Stimulated activated CD8-positive, alpha-beta memory T cell treated with anti-CD3 and anti-CD28 coated beads, Interleukin-4, amount 100 ng/mL, for 4 hours (primary cell): ENCODE results near the gene SARM1.

Experiments used
- DNase-seq, 2 donors: peaks; one replicate each; pipeline ENCODE4 v3.0.0-alpha.2; 2020; ENCODE audit warnings: low read depth in 2 of 2, low spot score in 1 of 2

Gene SARM1

GRCh38 chr17:28367641-28368305 is 3.7 kb upstream of the SARM1 start:
- no peak for DNase-seq

GRCh38 chr17:28368306-28368831 is 3.1 kb upstream of the SARM1 start:
- no peak for DNase-seq

DNA sequence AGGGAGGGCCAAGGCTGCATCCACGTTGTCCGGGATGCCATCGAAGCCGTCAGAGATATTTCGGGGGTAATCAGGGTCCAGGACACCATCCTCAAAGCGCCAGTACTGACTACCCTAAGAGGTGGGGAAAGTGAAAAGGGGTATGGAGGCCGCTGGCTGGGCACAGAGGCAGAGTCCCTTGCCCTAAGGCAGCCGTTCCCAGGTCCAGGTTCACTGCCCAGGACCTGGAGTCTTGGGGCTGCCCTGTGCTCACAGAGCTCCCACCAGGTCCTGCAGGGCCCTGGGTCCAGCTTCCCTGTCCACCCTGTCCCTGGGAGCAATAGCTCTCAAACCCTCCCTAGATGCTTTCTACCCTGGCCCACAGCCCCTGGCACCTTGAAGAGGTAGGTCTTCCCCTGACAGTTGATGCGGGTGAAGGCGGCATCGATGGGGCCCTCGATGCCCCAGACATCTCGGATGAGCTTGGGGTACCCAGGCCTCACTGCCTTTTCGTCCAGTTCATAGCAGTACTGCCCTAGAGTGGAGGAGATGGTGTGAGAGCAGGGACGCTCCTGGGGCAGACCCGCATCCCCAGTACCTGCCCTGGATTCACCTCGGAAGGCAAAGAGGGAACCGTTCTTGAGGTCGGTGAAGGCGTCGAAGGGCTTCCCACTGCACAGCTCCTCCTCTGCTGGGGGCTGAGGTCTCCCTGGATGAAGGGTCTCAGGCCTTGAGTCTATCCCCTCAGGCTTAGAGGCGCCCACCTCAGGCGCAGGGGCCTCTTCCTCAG is 2.4 kb upstream of the SARM1 start:
- DNase-seq: no peak

DNA sequence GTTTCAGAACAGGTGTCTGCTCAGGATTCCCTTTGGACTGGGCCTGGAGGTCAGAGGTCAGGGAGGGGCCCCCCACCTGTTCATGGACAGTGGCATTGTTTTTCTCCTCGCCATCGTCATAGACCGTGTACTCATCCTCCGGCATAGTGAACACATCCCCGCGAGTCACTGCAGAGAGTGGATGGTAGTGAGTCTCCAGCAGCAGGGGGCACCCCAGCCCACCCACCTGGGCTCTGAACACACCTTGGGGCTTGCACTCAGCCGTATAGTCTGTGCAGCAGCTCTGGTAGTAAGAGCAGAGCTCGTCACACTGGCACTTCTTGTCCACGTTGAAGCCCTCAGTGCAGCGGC is 1.8 kb upstream of the SARM1 start:
- DNase-seq: no peak

- no peak for DNase-seq
These were observed 1.3 kb upstream of the SARM1 start, which contains the start of gene VTN for GRCh38 chr17:28370035-28370743. Gene VTN, minus strand, starts transcription at chr17:28370307. Its CDS starts 104 bp downstream, at chr17:28370203.

DNA sequence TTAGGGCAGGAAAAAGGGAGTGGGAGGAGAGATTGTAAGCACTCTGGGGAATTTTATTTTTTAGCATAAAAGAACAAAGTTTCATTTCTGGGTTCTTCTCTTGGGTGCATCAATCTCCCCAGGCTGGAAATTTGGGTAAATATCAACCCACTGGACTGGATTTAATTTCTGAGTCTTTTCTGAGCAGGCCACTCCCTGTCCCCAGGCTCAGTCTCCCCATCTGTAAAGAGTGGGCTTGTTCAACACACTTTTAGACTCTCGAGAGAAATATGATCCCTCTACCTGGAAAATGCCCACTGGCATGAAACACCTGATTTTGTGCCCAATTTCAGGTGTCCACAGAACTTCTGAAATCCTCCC is 770 bp upstream of the SARM1 start:
- DNase-seq: no peak

GRCh38 chr17:28372203-28372944 is 880 bp downstream of the SARM1 start:
- DNase-seq: no peak

GRCh38 chr17:28372945-28373274 is 1.4 kb downstream of the SARM1 start:
- DNase-seq: no peak

DNA sequence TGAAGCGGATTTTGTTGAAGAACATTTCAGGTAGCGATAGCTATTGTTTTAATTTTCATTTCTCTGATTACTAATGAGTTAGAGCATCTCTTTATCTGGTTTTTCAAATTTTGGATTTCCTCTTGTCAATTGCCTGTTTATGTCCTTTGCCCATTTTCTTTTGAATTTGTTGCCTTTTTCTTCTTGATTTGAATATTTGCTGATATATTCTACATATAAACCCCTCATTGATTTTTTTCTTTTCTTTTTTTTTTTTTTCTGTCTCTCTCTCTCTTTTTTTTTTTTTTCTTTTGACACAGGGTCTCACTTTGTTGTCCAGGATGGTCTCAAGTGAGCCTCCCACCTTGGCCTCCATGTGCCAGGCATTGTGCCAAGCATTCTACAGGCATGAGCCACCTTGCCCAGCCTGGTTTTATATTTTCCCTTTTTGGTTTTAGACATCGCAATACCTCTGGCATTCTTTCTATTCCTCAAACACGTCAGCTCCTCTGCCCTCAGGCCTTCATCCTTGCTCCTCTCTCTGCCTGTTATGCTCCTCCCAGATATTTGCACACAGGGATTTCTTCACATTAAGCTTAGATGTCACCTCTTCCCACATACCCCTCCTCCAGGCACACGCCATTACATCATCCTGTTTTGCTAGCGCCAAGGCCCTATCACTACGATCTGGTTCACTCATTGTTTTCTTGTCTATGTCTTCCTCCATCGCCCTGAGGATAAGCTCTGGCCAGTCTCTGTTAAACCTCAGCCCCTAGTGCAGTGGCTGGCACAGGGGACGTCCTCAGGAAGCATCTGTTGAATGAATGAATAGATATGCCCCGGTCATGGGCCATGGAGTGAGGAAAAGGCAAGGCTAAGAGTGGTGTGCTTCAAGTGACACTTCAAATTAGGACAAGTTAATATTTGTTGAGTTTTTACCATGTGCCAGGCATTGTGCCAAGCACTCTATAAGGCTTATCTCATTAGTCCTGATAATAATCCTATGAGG is 8.6 kb downstream of the SARM1 start:
- no peak for DNase-seq

DNA sequence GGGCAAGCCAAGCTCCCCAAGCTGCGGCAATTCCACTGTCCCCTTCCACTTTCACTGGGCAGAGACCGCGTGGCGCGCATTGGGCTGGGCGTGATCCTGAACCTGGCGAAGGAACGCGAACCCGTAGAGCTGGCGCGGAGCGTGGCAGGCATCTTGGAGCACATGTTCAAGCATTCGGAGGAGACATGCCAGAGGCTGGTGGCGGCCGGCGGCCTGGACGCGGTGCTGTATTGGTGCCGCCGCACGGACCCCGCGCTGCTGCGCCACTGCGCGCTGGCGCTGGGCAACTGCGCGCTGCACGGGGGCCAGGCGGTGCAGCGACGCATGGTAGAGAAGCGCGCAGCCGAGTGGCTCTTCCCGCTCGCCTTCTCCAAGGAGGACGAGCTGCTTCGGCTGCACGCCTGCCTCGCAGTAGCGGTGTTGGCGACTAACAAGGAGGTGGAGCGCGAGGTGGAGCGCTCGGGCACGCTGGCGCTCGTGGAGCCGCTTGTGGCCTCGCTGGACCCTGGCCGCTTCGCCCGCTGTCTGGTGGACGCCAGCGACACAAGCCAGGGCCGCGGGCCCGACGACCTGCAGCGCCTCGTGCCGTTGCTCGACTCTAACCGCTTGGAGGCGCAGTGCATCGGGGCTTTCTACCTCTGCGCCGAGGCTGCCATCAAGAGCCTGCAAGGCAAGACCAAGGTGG is 9.8 kb downstream of the SARM1 start:
- DNase-seq: no peak

DNA sequence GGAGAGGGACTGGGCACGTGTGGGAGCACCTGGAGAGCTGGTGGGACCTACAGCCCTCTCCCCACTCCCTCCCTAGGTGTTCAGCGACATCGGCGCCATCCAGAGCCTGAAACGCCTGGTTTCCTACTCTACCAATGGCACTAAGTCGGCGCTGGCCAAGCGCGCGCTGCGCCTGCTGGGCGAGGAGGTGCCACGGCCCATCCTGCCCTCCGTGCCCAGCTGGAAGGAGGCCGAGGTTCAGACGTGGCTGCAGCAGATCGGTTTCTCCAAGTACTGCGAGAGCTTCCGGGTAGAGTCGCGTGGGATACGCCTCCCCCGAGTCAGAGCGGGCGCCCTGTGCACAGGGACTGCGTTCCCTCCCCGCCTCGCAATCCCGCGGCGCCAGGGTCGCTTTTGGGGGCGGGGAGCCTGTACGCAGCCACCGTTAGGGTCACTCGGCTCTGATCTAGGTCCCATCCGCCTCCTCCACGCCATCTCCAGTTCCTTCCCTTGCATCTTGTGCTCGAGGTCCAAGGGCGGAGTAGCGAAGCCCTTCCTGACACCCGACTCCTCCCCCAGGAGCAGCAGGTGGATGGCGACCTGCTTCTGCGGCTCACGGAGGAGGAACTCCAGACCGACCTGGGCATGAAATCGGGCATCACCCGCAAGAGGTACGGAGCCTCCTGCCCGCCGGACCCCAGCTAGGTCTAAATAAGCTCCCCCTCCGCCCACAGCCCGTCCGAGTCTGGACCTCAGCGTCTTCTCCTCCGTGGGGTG is 13.0 kb downstream of the SARM1 start:
- DNase-seq: peak; percentile 28 to 29

GRCh38 chr17:28385037-28385400 is 13.5 kb downstream of the SARM1 start:
- no peak for DNase-seq

DNA sequence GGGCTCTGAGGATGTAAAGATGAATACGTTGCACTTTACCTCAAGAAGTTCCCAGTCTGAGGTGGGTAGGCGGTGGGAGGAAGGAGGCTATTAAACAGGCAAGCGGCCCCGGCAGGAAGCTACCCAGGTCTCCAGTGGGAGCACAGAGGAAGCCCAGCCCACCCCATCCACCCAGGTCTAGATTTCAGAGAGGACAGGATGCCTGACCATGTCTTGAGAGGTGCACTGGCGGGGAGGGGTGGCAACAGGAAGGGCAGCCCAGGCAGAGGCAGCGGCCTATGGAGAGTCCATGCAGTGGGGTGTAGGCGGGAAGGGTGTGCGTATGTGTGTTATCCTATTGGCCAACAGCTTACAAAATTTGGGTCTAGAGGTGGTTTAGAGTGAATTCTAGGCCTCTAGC is 13.9 kb downstream of the SARM1 start:
- no peak for DNase-seq

DNA sequence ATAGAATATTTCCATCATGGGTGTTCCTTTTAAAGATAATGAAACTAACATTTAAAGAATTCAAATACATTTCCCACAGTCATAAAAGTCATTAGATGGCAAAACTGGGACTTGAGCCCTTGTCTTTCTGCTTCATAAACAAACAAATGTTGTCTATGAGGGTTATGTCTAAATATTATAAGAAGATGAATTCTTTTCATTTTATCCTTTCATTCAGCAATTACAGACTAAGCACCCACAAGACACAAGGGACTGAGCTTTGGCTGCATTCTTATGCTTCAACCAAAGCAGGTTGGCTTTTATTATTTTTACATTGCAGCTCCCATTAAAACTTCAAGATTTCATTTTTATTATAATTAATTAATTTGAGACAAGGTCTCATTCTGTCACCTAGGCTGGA is 14.9 kb downstream of the SARM1 start:
- DNase-seq: no peak

DNA sequence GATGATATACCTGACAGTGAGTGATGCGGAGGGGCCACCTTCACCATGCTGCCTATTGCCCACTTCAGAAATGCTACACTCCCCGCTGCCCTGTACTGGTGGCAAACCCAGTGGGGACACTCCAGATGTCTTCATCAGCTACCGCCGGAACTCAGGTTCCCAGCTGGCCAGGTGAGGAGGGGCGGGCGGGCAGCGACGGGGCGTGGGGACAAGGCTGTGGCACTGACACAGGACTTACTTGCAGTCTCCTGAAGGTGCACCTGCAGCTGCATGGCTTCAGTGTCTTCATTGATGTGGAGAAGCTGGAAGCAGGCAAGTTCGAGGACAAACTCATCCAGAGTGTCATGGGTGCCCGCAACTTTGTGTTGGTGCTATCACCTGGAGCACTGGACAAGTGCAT is 16.6 kb downstream of the SARM1 start:
- DNase-seq: no peak

- no peak for DNase-seq
These were observed 18.6 kb downstream of the SARM1 start for GRCh38 chr17:28390141-28390540.

DNA sequence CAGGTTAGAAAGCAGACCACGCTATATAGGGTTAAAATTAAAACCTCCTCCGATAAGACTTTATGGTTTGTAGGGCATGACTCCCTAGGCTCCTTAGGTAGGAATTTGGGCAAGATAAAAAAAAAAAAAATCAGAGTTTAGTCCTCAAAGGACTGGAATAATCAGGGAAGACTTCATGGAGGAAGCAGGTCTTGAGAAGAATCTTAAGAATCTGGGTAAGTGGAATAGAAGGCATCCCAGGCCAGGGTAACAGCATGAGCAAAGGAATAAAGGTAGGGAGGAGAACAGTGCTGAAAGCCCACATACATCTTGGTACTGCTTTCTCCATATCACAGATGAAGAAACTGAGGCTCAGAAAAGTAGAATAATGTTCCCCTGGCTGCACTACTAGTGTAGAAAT is 19.1 kb downstream of the SARM1 start:
- no peak for DNase-seq

GRCh38 chr17:28390984-28391383 is 19.5 kb downstream of the SARM1 start:
- DNase-seq: no peak

DNA sequence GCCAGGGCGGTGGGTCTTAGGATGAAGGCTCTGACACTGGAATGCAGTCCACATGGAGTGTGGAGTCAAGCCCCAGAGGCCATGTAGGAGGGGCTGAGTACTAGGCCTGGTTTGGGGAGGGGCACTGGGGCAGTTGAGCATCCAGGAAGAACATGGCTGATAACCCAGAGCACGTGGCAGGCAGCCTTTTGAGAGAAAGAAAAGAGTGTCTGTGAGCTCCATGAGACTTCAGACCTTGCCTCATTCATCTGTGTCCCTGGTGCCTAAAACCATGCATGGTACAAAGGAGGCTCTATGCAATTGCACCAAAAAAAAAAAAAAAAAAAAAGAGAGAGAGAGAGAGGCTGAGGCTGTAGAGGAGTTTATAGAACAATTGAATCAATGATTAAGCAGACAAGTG is 19.9 kb downstream of the SARM1 start:
- DNase-seq: no peak
